Pancreas (tissue), 10 donors: Measurements from ENCODE around the gene OSBPL10. TPM values are rescaled to one million over a fixed set of nuclear protein-coding genes. Genes with fewer than 3 reads are reported as not detected.
A peak's percentile ranks its signal among the peaks of the same experiment; 100 is the strongest.

Experiments
- ATAC-seq, 4 donors: fragments of 200-7000 bp; cut with Tn5 transposase; one replicate each; pipeline versions ENCODE4 v1.8.0 to v1.9.1; 2020; ENCODE audit warnings: mild to moderate bottlenecking in 4 of 4, moderate library complexity in 4 of 4
- DNase-seq, 6 donors: peaks; one replicate each; pipeline ENCODE4 v3.0.0-alpha.2; 2020
- FAIRE-seq: peaks from 2 replicates; lab custom pipeline; 2012; peaks lifted over from hg19 to GRCh38; lab: Jason Lieb, UNC
- H3K27ac ChIP-seq, 4 donors: fragments of 200-600 bp; sonication (generic); 1 replicate in 3 of 4; 2 replicates in 1 of 4; pipeline versions ENCODE4 v1.5.0 to v1.8.0; 2020
- H3K27me3 ChIP-seq, 4 donors: fragments of 200-600 bp; one replicate each; pipeline ENCODE4 v1.8.0; 2021
- H3K36me3 ChIP-seq, 3 donors: fragments of 200-600 bp; sonication (generic) in 1 of 3; one replicate each; pipeline versions ENCODE4 v1.5.0 to v1.8.0; 2020 to 2021
- H3K4me1 ChIP-seq, 3 donors: fragments of 200-600 bp; one replicate each; pipeline ENCODE4 v1.8.0; 2021
- H3K4me3 ChIP-seq, 4 donors: fragments of 200-600 bp; sonication (generic) in 2 of 4; one replicate each; pipeline versions ENCODE4 v1.5.0 to v1.8.0; 2020 to 2021
- H3K9me3 ChIP-seq, 4 donors: fragments of 200-600 bp; one replicate each; pipeline ENCODE4 v1.8.0; 2021
- CTCF ChIP-seq, 4 donors: fragments of 200-600 bp; sonication (generic) in 3 of 4; IDR thresholded peaks; one replicate each; pipeline versions ENCODE4 v1.5.0 to v1.8.0; 2021; ENCODE audit warnings: antibody characterized with exemption in 4 of 4
- WGBS, 2 donors: extraction: QIAGEN DNeasy Blood & Tissue Kit; methylation state at CpG; one replicate each; pipeline ENCODE4 v1.1.7; 2013; 5-methylcytosine and 5-hydroxymethylcytosine counted together
- intact Hi-C, 3 donors: fragments of 100-400 bp; cut with DNase I; formaldehyde crosslinking; loops; one replicate each; pipeline versions ENCODE4 v1.11.1 to v1.14.2; 2022
- polyA plus RNA-seq, 2 donors: library from polyadenylated mRNA; stranded (reverse); fragments of 200-250 nt; gene quantifications; one replicate each; pipeline ENCODE4 v1.2.3, GENCODE V29; 2013
- total RNA-seq, 6 donors: library from RNA; stranded (reverse); fragmentation: NEBNext Ultra II Directional in 4 of 6; extraction: Animal tissue kit (Norgen Biotek cat#: 25700) in 4 of 6; gene quantifications; one replicate each; pipeline versions ENCODE4 v1.2.1 to v1.2.4, GENCODE V29; 2021 to 2023
- donor health status: healthy with polysubstance abuse.
- donor health status: DM: no; HTN: no; CAD: no; lungs with moderate emphysema.
- donor health status: DM: no; HTN: no; CAD: no.
- donor health status: control.
- donor health status: control.
- donor health status: Bipolar disorder and iron deficiency.
- donor health status: DM: yes; HTN: yes; CAD: no.
- donor health status: DM: no; HTN: no; CAD: no.
- donor health status: DM: no; HTN: no; CAD: no.
- donor health status: DM: yes; HTN: yes; CAD: no.

OSBPL10 gene
- total and polyA plus RNA-seq, 8 donors = 0.57 to 4.0 (median 2.2) TPM

- Histone ChIP-seq H3K4me3 (no peak overlapping the region), H3K4me1 (no peaks in the 10 kb centered on the region), H3K36me3 (no peaks in the 10 kb centered on the region), H3K27ac (no peak overlapping the region), H3K9me3 (no peaks in the 10 kb centered on the region), H3K27me3 (no peaks in the 10 kb centered on the region)
- FAIRE-seq (no peak), DNase-seq (no peak), ATAC-seq (no peak)
- TF ChIP-seq CTCF (IDR thresholded peaks at IDR 0.05) = no peak
- WGBS, 2 donors = 100% methylated on average over 1 of the region's 1 CpG
- intact Hi-C loops = no loop called here
These were observed 7.2 kb upstream of the OSBPL10 start for GRCh38 chr3:31988271-31988670.

GRCh38 chr3:31985831-31986230, 4.8 kb upstream of the OSBPL10 start:
- intact Hi-C loops = no loop called here
- 85 to 89% methylated on average over 2 of the region's 2 CpGs for WGBS, 2 donors
- H3K36me3 ChIP-seq = no peaks in the 10 kb centered on the region
- ATAC-seq = no peak
- H3K27me3 ChIP-seq = no peaks in the 10 kb centered on the region
- no peak for FAIRE-seq
- H3K4me1 ChIP-seq = no peaks in the 10 kb centered on the region
- no peak overlapping the region for H3K4me3 ChIP-seq
- DNase-seq = no peak
- H3K27ac ChIP-seq = no peak overlapping the region
- no peak for TF ChIP-seq CTCF (IDR thresholded peaks at IDR 0.05)
- no peaks in the 10 kb centered on the region for H3K9me3 ChIP-seq

DNA sequence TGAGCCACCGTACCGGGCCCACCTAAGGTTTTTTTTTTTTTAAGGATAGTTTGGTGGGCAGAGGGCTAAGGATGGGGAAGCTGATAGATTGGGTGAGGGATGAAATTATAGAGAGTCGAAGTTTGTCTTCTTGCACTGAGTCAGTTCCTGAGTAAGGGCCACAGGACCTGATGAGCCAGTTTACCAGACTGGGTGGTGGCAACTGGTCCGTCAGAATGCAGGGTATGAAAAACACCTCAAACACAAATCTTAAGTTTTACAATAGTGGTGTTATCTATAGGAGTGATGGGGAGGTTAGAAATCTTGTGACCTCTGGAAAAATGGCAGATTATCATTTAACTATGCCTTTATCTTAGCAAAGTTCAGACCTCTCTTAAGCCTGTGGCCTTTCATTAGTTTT, 3.3 kb upstream of the OSBPL10 start:
- ATAC-seq (no peak), FAIRE-seq (no peak), DNase-seq (no peak)
- no peak overlapping the region for H3K4me3 ChIP-seq
- no peaks in the 10 kb centered on the region for H3K36me3 ChIP-seq
- intact Hi-C loops = no loop called here
- no peak overlapping the region for H3K27ac ChIP-seq
- H3K9me3 ChIP-seq = no peaks in the 10 kb centered on the region
- no peaks in the 10 kb centered on the region for H3K27me3 ChIP-seq
- WGBS, 2 donors = 93% methylated on average over 4 of the region's 4 CpGs
- TF ChIP-seq CTCF (IDR thresholded peaks at IDR 0.05) = no peak
- peaks cover 0 to 4% (median 0%) of the 10 kb centered on the region in 3 donors for H3K4me1 ChIP-seq

DNA sequence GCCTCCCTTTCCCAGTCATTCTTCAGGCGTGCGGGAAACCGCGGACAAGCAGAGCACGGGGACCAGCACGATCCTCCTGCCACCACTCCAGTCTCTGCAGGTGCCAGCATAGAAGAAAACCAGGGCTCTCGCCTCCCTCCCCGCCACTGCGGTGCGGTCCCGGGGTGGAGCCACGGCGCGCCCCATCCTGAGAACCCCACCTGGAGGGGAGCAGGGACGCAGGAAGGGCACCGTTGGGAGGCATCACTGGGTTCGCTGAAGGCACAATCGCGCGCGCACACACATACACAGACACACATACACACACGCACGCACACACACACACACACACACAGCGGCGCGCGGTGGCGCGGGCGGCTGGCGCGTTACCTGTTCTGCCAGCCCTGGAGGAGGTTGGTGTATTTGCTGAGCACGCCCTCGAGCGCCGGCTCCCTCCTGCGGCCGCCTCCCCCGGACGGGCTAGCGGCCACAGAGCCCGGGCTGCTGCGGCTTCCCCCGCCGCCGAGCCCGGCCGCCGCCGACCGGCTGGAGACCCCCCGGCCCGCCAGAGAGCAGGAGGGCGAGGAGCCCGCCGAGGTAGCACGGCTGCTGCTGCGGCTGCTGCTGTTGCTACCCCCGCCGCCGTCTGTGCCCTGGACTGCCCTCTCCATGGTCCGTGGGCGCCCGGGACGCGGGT, 394 bp downstream of the OSBPL10 start:
- Histone ChIP-seq H3K27ac (peak overlapping the region; percentile 26 to 74 (median 56)), H3K27me3 (no peaks in the 10 kb centered on the region), H3K4me3 (peak overlapping the region; percentile 52 to 76 (median 64)), H3K4me1 (peaks cover 0 to 4% (median 0%) of the 10 kb centered on the region in 3 donors), H3K9me3 (no peaks in the 10 kb centered on the region), H3K36me3 (no peaks in the 10 kb centered on the region)
- WGBS, 2 donors = 0 to 1% methylated on average over 58 to 66 of the region's 66 CpGs
- ATAC-seq (peak; percentile 85 to 90 (median 87)), FAIRE-seq (no peak), DNase-seq (peak; percentile 70 to 91 (median 76))
- no peak for TF ChIP-seq CTCF (IDR thresholded peaks at IDR 0.05)
- intact Hi-C loops = no loop called here

GRCh38 chr3:31979001-31979697, 1.9 kb downstream of the OSBPL10 start:
- H3K36me3 ChIP-seq = no peaks in the 10 kb centered on the region
- no peak for FAIRE-seq
- 72% methylated on average over 5 of the region's 5 CpGs for WGBS, 2 donors
- H3K27me3 ChIP-seq = no peaks in the 10 kb centered on the region
- peaks cover 0 to 4% (median 0%) of the 10 kb centered on the region in 3 donors for H3K4me1 ChIP-seq
- no peaks in the 10 kb centered on the region for H3K9me3 ChIP-seq
- no peak overlapping the region for H3K4me3 ChIP-seq
- H3K27ac ChIP-seq = no peak overlapping the region
- no peak for DNase-seq
- intact Hi-C loops = no loop called here
- TF ChIP-seq CTCF (IDR thresholded peaks at IDR 0.05) = no peak
- no peak for ATAC-seq
